Keratinocyte (primary cell): ENCODE results near the gene PIEZO1. TPM values are rescaled to one million over a fixed set of nuclear protein-coding genes. Genes with fewer than 3 reads are reported as not detected.

Experiments used
- DNase-seq: peaks from one replicate; pipeline ENCODE4 v3.0.0-alpha.2; 2011; ENCODE audit warnings: low read depth, missing footprints, low spot score
- FAIRE-seq: peaks from 2 replicates; lab custom pipeline; 2011; peaks lifted over from hg19 to GRCh38; lab: Jason Lieb, UNC
- H2AFZ ChIP-seq: 2 replicates; pipeline ENCODE4 v1.6.0; 2012; ENCODE audit warnings: low read length, control low read depth, inconsistent platforms; ENCODE audit not compliant: control insufficient read depth
- H3K27ac ChIP-seq: 2 replicates; pipeline ENCODE4 v1.5.1; 2011; ENCODE audit warnings: low read length; ENCODE audit not compliant: control insufficient read depth, insufficient read depth
- H3K27me3 ChIP-seq: 3 replicates; pipeline ENCODE4 v1.6.0; 2011; ENCODE audit warnings: low read length; ENCODE audit not compliant: control insufficient read depth, insufficient read depth; ENCODE audit errors: extremely low read depth
- H3K36me3 ChIP-seq, 2 experiments: 2 replicates in 1 of 2; 3 replicates in 1 of 2; pipeline ENCODE4 v1.5.1; 2011; ENCODE audit warnings: low read length in 2 of 2, mild to moderate bottlenecking in 1 of 2; ENCODE audit not compliant: control insufficient read depth in 2 of 2, insufficient read depth in 2 of 2; ENCODE audit errors: extremely low read depth in 1 of 2
- H3K4me1 ChIP-seq: 3 replicates; pipeline ENCODE4 v1.5.1; 2011; ENCODE audit warnings: low read length; ENCODE audit not compliant: control insufficient read depth, insufficient read depth; ENCODE audit errors: extremely low read depth
- H3K4me2 ChIP-seq: 3 replicates; pipeline ENCODE4 v1.6.0; 2011; ENCODE audit warnings: low read depth, low read length; ENCODE audit not compliant: control insufficient read depth, insufficient read depth; ENCODE audit errors: extremely low read depth
- H3K4me3 ChIP-seq, 3 experiments: fragments of 200-600 bp in 1 of 3; sonication (generic) in 1 of 3; 2 replicates in 2 of 3; 3 replicates in 1 of 3; pipeline ENCODE4 v1.5.1; 2011 to 2016; ENCODE audit warnings: low read length in 3 of 3, mild to moderate bottlenecking in 3 of 3, control low read depth in 2 of 3, inconsistent platforms in 1 of 3, low read depth in 1 of 3, mixed read lengths in 1 of 3, mixed run types in 1 of 3, moderate library complexity in 1 of 3; ENCODE audit not compliant: control insufficient read depth in 2 of 3, insufficient read depth in 2 of 3; ENCODE audit errors: extremely low read depth in 1 of 3
- H3K79me2 ChIP-seq: 2 replicates; pipeline ENCODE4 v1.6.0; 2012; ENCODE audit warnings: low read length; ENCODE audit not compliant: control insufficient read depth, insufficient read depth
- H3K9ac ChIP-seq: 3 replicates; pipeline ENCODE4 v1.6.0; 2011; ENCODE audit warnings: low read length; ENCODE audit not compliant: control insufficient read depth, insufficient read depth; ENCODE audit errors: extremely low read depth
- H3K9me1 ChIP-seq: 3 replicates; pipeline ENCODE4 v1.6.0; 2011; ENCODE audit warnings: low read length; ENCODE audit not compliant: control insufficient read depth, insufficient read depth; ENCODE audit errors: extremely low read depth
- H3K9me3 ChIP-seq: 2 replicates; pipeline ENCODE4 v1.5.1; 2012; ENCODE audit warnings: low read depth, low read length; ENCODE audit not compliant: control insufficient read depth
- H4K20me1 ChIP-seq: 3 replicates; pipeline ENCODE4 v1.6.0; 2011; ENCODE audit warnings: low read length; ENCODE audit not compliant: control insufficient read depth, insufficient read depth; ENCODE audit errors: extremely low read depth
- CTCF ChIP-seq, 3 experiments: IDR thresholded peaks in 1 of 3; conservative IDR thresholded peaks in 1 of 3; optimal IDR thresholded peaks in 1 of 3; 2 replicates in 2 of 3; 3 replicates in 1 of 3; pipeline versions ENCODE3 to v1.5.1; 2011; ENCODE audit warnings: low read length in 3 of 3, mild to moderate bottlenecking in 3 of 3, moderate library complexity in 2 of 3, control low read depth in 1 of 3, inconsistent platforms in 1 of 3; ENCODE audit not compliant: insufficient read depth in 2 of 3; ENCODE audit errors: extremely low read depth in 1 of 3
- EZH2 ChIP-seq: IDR thresholded peaks from one replicate; pipeline ENCODE4 v1.6.1; 2012; ENCODE audit warnings: inconsistent platforms, mild to moderate bottlenecking, low read length, moderate library complexity
- dilution Hi-C: fragments of 300-500 bp; cut with MboI; formaldehyde crosslinking; loops from one replicate; pipeline ENCODE4 v1.7.0; 2020; ENCODE audit warnings: low sequenced_read_pairs; ENCODE audit not compliant: extremely low pct_ligation_motif_present
- polyA plus RNA-seq, 5 experiments: library from polyadenylated mRNA; depleted of rRNA in 3 of 5; stranded (reverse) in 3 of 5; stranded (forward) in 1 of 5; unstranded in 1 of 5; fragments of >200 nt; gene quantifications; 1 replicate in 1 of 5; 2 replicates in 3 of 5; 3 replicates in 1 of 5; pipeline versions ENCODE4 v1.2.1 to v1.2.3, GENCODE V29; 2011 to 2012; ENCODE audit warnings: missing spikeins in 2 of 5, low read depth in 1 of 5, low replicate concordance in 1 of 5

Gene PIEZO1
- polyA plus RNA-seq, 1 donor (not counting 4 experiments of a cell fraction or from before 2014, with no cell fraction given): 62.8 TPM

GRCh38 chr16:88719267-88719932 is 65.6 kb downstream of the PIEZO1 start:
- Histone ChIP-seq H3K9ac (no peak overlapping the region), H4K20me1 (peaks cover 3% of the 10 kb centered on the region), H3K4me1 (no peaks in the 10 kb centered on the region), H3K9me3 (no peaks in the 10 kb centered on the region), H3K27me3 (no peaks in the 10 kb centered on the region), H3K79me2 (no peaks in the 10 kb centered on the region), H3K4me3 (no peak overlapping the region), H3K27ac (no peak overlapping the region), H3K36me3 (peaks cover 61 to 69% of the 10 kb centered on the region in 2 experiments), H2AFZ (no peak overlapping the region), H3K4me2 (no peak overlapping the region), H3K9me1 (no peaks in the 10 kb centered on the region)
- dilution Hi-C loops: no loop called here
- DNase-seq (no peak), FAIRE-seq (no peak)
- TF ChIP-seq CTCF (optimal IDR thresholded peaks at IDR 0.05 in 1 of 3, IDR thresholded peaks at IDR 0.05 in 1 of 3, conservative IDR thresholded peaks at IDR 0.05 in 1 of 3; ENCODE audit: extremely low read depth in 1 of 3, insufficient read depth in 2 of 3, low read length in 3 of 3) (no peak), EZH2 (no peak)

GRCh38 chr16:88718178-88718577 is 66.8 kb downstream of the PIEZO1 start:
- DNase-seq (no peak), FAIRE-seq (no peak)
- H3K9me3 ChIP-seq: no peaks in the 10 kb centered on the region
- H3K9me1 ChIP-seq: no peaks in the 10 kb centered on the region
- H3K79me2 ChIP-seq: no peaks in the 10 kb centered on the region
- TF ChIP-seq EZH2 (no peak), CTCF (optimal IDR thresholded peaks at IDR 0.05 in 1 of 3, IDR thresholded peaks at IDR 0.05 in 1 of 3, conservative IDR thresholded peaks at IDR 0.05 in 1 of 3; ENCODE audit: extremely low read depth in 1 of 3, insufficient read depth in 2 of 3, low read length in 3 of 3) (no peak)
- peaks cover 62 to 72% of the 10 kb centered on the region in 2 experiments for H3K36me3 ChIP-seq
- dilution Hi-C loops: no loop called here
- peaks cover 3% of the 10 kb centered on the region for H4K20me1 ChIP-seq
- H3K4me3 ChIP-seq: no peak overlapping the region
- H3K4me2 ChIP-seq: no peak overlapping the region
- no peaks in the 10 kb centered on the region for H3K4me1 ChIP-seq
- H2AFZ ChIP-seq: no peak overlapping the region
- no peak overlapping the region for H3K9ac ChIP-seq
- no peaks in the 10 kb centered on the region for H3K27me3 ChIP-seq
- no peak overlapping the region for H3K27ac ChIP-seq
